Panc1 (cell line): ENCODE results near the gene MCF2L2. TPM values are rescaled to one million over a fixed set of nuclear protein-coding genes. Genes with fewer than 3 reads are reported as not detected.

ENCODE experiments used
- ATAC-seq: fragments of 200-7000 bp; cut with Tn5 transposase; 2 replicates; pipeline ENCODE4 v1.9.1; 2020; ENCODE audit warnings: mild to moderate bottlenecking, moderate library complexity
- BruUV-seq: library from RNA; stranded (reverse); fragments of 400-500 nt; replicated peaks from 2 replicates; lab custom pipeline; 2021; lab: Mats Ljungman, UMichigan
- CTCF ChIA-PET: fragments of 300-600 bp; sonication (Branson Sonifier 250); formaldehyde crosslinking; loops from one replicate; lab custom pipeline; 2022; ENCODE audit warnings: antibody characterized with exemption; lab: Charles Lee
- POLR2A ChIA-PET: fragments of 300-600 bp; sonication (Branson Sonifier 250); formaldehyde crosslinking; loops from one replicate; lab custom pipeline; 2022; ENCODE audit warnings: antibody characterized with exemption; lab: Charles Lee
- DNase-seq: peaks from one replicate; pipeline ENCODE4 v3.0.0-alpha.2; 2010; ENCODE audit warnings: low read depth, low spot score
- H3K27ac ChIP-seq: 2 replicates; pipeline ENCODE4 v1.5.1; 2011; ENCODE audit warnings: mild to moderate bottlenecking, low read length, inconsistent platforms
- H3K27me3 ChIP-seq: fragments of 200-500 bp; sonication (Bioruptor generic); 2 replicates; pipeline ENCODE4 v1.6.0; 2014; ENCODE audit warnings: low read length, inconsistent platforms; ENCODE audit not compliant: control insufficient read depth, insufficient read depth
- H3K36me3 ChIP-seq: fragments of 200-500 bp; sonication (Bioruptor generic); 2 replicates; pipeline ENCODE4 v1.5.1; 2014; ENCODE audit warnings: inconsistent platforms, mild to moderate bottlenecking, low read length, moderate library complexity; ENCODE audit not compliant: control insufficient read depth, insufficient read depth
- H3K4me1 ChIP-seq: 2 replicates; pipeline ENCODE4 v1.5.1; 2011; ENCODE audit warnings: inconsistent platforms, mild to moderate bottlenecking, low read length, moderate library complexity; ENCODE audit not compliant: control insufficient read depth, insufficient read depth
- H3K4me3 ChIP-seq, 2 experiments: 2 replicates each; pipeline ENCODE4 v1.5.1; 2011 to 2012; ENCODE audit warnings: low read depth in 2 of 2, low read length in 2 of 2, mild to moderate bottlenecking in 2 of 2, inconsistent platforms in 1 of 2, moderate library complexity in 1 of 2
- H3K9me3 ChIP-seq: fragments of 200-500 bp; sonication (Bioruptor generic); 2 replicates; pipeline ENCODE4 v1.5.1; 2014; ENCODE audit warnings: low read depth, mild to moderate bottlenecking, inconsistent platforms, low read length, moderate library complexity; ENCODE audit not compliant: control insufficient read depth, insufficient read depth
- POLR2AphosphoS5 ChIP-seq: IDR thresholded peaks from 2 replicates; pipeline ENCODE4 v1.6.1; 2012; ENCODE audit warnings: mild to moderate bottlenecking, low read depth, low read length, moderate library complexity
- SIN3A ChIP-seq: IDR thresholded peaks from 2 replicates; pipeline ENCODE4 v1.6.1; 2012; ENCODE audit warnings: low read depth, mild to moderate bottlenecking, low read length, moderate library complexity, borderline replicate concordance; ENCODE audit not compliant: insufficient read depth
- TCF7L2 ChIP-seq: IDR thresholded peaks from 2 replicates; pipeline ENCODE4 v1.6.1; 2011; ENCODE audit warnings: mild to moderate bottlenecking, low read depth, low read length, inconsistent platforms
- in situ Hi-C: cut with HindIII; loops from 2 replicates; pipeline ENCODE4 v1.10.0; 2016; ENCODE audit warnings: low sequenced_read_pairs, low pct_unique_long_range_greater_than_20kb
- intact Hi-C: fragments of 100-400 bp; cut with micrococcal nuclease; formaldehyde crosslinking; loops from one replicate; pipeline ENCODE4 v1.10.0; 2022; ENCODE audit not compliant: unreplicated experiment
- total RNA-seq: library from RNA; stranded (reverse); gene quantifications from one replicate; pipeline ENCODE4 v1.2.1, GENCODE V29; 2021; ENCODE audit not compliant: unreplicated experiment
- TF ChIP-seq, protein P1 (sequence below), 2 experiments: IDR thresholded peaks; 2 replicates each; pipeline ENCODE4 v1.6.1; 2011 to 2012; ENCODE audit warnings: low read depth in 2 of 2, control low read depth in 1 of 2, low read length in 1 of 2, mild to moderate bottlenecking in 1 of 2, moderate library complexity in 1 of 2; ENCODE audit not compliant: insufficient read depth in 1 of 2
- TF ChIP-seq, protein P2 (sequence below): fragments of 450-650 bp; IDR thresholded peaks from 2 replicates; pipeline ENCODE4 v1.5.1; 2017; ENCODE audit warnings: mild to moderate bottlenecking

MCF2L2 gene
- total RNA-seq, 1 experiment from 2014 or later, result 1.0 TPM

DNA sequence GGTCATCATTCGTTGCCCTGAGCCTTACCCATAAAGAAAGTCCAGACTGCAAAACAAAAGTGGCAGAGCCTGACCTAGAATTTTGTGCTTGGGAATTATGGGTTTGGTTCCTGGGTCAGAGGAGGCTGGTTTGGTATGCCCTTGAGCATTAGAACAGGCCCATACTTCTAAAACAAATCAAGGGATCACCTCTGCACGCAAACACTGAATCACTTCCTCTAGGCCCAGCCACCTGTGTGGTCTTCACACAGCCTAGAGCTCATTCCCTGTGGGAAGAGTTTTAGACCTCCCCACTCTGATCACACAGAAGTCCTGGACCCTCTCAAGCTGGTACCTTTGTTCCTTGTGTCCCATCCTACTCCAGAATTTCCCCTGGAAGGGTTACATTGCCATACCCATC is 116.0 kb downstream of the MCF2L2 start:
- TF ChIP-seq, protein P1, sequence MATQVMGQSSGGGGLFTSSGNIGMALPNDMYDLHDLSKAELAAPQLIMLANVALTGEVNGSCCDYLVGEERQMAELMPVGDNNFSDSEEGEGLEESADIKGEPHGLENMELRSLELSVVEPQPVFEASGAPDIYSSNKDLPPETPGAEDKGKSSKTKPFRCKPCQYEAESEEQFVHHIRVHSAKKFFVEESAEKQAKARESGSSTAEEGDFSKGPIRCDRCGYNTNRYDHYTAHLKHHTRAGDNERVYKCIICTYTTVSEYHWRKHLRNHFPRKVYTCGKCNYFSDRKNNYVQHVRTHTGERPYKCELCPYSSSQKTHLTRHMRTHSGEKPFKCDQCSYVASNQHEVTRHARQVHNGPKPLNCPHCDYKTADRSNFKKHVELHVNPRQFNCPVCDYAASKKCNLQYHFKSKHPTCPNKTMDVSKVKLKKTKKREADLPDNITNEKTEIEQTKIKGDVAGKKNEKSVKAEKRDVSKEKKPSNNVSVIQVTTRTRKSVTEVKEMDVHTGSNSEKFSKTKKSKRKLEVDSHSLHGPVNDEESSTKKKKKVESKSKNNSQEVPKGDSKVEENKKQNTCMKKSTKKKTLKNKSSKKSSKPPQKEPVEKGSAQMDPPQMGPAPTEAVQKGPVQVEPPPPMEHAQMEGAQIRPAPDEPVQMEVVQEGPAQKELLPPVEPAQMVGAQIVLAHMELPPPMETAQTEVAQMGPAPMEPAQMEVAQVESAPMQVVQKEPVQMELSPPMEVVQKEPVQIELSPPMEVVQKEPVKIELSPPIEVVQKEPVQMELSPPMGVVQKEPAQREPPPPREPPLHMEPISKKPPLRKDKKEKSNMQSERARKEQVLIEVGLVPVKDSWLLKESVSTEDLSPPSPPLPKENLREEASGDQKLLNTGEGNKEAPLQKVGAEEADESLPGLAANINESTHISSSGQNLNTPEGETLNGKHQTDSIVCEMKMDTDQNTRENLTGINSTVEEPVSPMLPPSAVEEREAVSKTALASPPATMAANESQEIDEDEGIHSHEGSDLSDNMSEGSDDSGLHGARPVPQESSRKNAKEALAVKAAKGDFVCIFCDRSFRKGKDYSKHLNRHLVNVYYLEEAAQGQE (IDR thresholded peaks at IDR 0.05; ENCODE audit: insufficient read depth in 1 of 2, low read depth in 2 of 2, low read length in 1 of 2), result no peak
- TF ChIP-seq TCF7L2 (no peak), POLR2AphosphoS5 (no peak), SIN3A (no peak)
- TF ChIP-seq, protein P2, sequence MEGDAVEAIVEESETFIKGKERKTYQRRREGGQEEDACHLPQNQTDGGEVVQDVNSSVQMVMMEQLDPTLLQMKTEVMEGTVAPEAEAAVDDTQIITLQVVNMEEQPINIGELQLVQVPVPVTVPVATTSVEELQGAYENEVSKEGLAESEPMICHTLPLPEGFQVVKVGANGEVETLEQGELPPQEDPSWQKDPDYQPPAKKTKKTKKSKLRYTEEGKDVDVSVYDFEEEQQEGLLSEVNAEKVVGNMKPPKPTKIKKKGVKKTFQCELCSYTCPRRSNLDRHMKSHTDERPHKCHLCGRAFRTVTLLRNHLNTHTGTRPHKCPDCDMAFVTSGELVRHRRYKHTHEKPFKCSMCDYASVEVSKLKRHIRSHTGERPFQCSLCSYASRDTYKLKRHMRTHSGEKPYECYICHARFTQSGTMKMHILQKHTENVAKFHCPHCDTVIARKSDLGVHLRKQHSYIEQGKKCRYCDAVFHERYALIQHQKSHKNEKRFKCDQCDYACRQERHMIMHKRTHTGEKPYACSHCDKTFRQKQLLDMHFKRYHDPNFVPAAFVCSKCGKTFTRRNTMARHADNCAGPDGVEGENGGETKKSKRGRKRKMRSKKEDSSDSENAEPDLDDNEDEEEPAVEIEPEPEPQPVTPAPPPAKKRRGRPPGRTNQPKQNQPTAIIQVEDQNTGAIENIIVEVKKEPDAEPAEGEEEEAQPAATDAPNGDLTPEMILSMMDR, result no peak
- H3K4me3 ChIP-seq, result no peak overlapping the region
- CTCF ChIA-PET, result no interaction called here
- H3K4me1 ChIP-seq, result no peaks in the 10 kb centered on the region
- no peaks in the 10 kb centered on the region for H3K9me3 ChIP-seq
- H3K36me3 ChIP-seq, result no peaks in the 10 kb centered on the region
- in situ Hi-C loops, result no loop called here
- DNase-seq, result no peak
- H3K27ac ChIP-seq, result no peak overlapping the region
- intact Hi-C loops, result no loop called here
- POLR2A ChIA-PET, result no interaction called here
- H3K27me3 ChIP-seq, result no peaks in the 10 kb centered on the region
- no peak for ATAC-seq
- BruUV-seq, result no TSS peak

DNA sequence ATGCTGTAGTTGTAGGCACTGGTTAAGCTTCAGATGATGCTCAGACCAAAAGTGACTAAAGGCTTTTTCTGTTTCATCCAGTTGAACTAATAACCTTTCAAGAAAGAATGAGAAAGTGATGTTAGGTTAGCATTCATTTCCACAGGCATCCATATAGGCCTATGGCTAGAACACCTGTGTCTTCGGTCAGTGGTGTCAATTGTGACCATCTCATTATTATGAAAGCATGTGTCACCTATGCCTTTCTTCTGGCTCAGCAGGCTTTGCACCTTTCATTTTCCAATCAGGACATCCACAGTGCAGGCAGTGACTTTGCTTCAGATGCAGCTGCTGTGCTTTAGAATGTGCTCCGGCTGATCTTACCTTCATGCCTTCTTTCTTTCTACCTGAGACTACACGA is 117.5 kb downstream of the MCF2L2 start:
- CTCF ChIA-PET, result no interaction called here
- in situ Hi-C loops (no loop called here), intact Hi-C loops (no loop called here)
- H3K4me1 ChIP-seq, result no peaks in the 10 kb centered on the region
- no peak overlapping the region for H3K4me3 ChIP-seq
- H3K9me3 ChIP-seq, result no peaks in the 10 kb centered on the region
- no peak for ATAC-seq
- H3K27me3 ChIP-seq, result no peaks in the 10 kb centered on the region
- BruUV-seq, result no TSS peak
- TF ChIP-seq, protein P1 (IDR thresholded peaks at IDR 0.05; ENCODE audit: insufficient read depth in 1 of 2, low read depth in 2 of 2, low read length in 1 of 2), result no peak
- TF ChIP-seq TCF7L2, result no peak
- TF ChIP-seq SIN3A, result no peak
- TF ChIP-seq POLR2AphosphoS5, result no peak
- TF ChIP-seq, protein P2, result no peak
- DNase-seq, result no peak
- POLR2A ChIA-PET, result no interaction called here
- no peak overlapping the region for H3K27ac ChIP-seq
- H3K36me3 ChIP-seq, result no peaks in the 10 kb centered on the region
